ENCODE measurements around the gene REEP3. TPM values are rescaled to one million over a fixed set of nuclear protein-coding genes. Genes with fewer than 3 reads are reported as not detected.
A peak's percentile ranks its signal among the peaks of the same experiment; 100 is the strongest.

REEP3 gene
- total and polyA plus RNA-seq, 8 donors, result 7.3 to 90.4 (median 30.3) TPM

- peak overlapping the region; percentile 61 to 67 (median 64) for H3K4me3 ChIP-seq
- no peaks in the 10 kb centered on the region for H3K27me3 ChIP-seq
- WGBS, 5 donors, result 0 to 1% (median 0%) methylated on average over 24 of the region's 24 CpGs
- H3K4me1 ChIP-seq, result peaks cover 21 to 37% (median 27%) of the 10 kb centered on the region in 4 donors
- H3K27ac ChIP-seq, result peak overlapping the region; percentile 89 to 100 (median 99)
- TF ChIP-seq POLR2AphosphoS5 (IDR thresholded peaks at IDR 0.05), result peak; percentile 65 to 88 (median 87)
- TF ChIP-seq CTCF (IDR thresholded peaks at IDR 0.05), result peak in 5 of 7 experiments; percentile 58 to 72 (median 71)
- TF ChIP-seq POLR2A (IDR thresholded peaks at IDR 0.05), result no peak
- peak; percentile 64 for TF ChIP-seq EP300 (IDR thresholded peaks at IDR 0.05)
- no peaks in the 10 kb centered on the region for H3K9me3 ChIP-seq
- no peaks in the 10 kb centered on the region for H3K36me3 ChIP-seq
- DNase-seq, result peak; percentile 94 to 98
- intact Hi-C loops (cut with DNase I; ENCODE audit: low total_unique reads), result no loop called here
Measured at GRCh38 chr10:63629363-63630084, 108.3 kb downstream of the REEP3 start.

GRCh38 chr10:63630085-63630930, 109.1 kb downstream of the REEP3 start:
- Histone ChIP-seq H3K4me1 (peaks cover 21 to 37% (median 27%) of the 10 kb centered on the region in 4 donors), H3K36me3 (no peaks in the 10 kb centered on the region), H3K4me3 (peak overlapping the region; percentile 61 to 67 (median 64)), H3K27me3 (no peaks in the 10 kb centered on the region), H3K9me3 (no peaks in the 10 kb centered on the region), H3K27ac (peak overlapping the region; percentile 89 to 100 (median 99))
- TF ChIP-seq POLR2AphosphoS5 (IDR thresholded peaks at IDR 0.05) (peak; percentile 32 to 81 (median 77)), CTCF (IDR thresholded peaks at IDR 0.05) (peak in 1 of 7 experiments; percentile 10), POLR2A (IDR thresholded peaks at IDR 0.05) (peak in 1 of 4 donors; percentile 23), EP300 (IDR thresholded peaks at IDR 0.05) (peak; percentile 65)
- DNase-seq, result peak; percentile 91 to 96
- WGBS, 5 donors, result 0 to 1% (median 0%) methylated on average over 23 to 68 of the region's 70 CpGs
- intact Hi-C loops (cut with DNase I; ENCODE audit: low total_unique reads), result no loop called here

- no peaks in the 10 kb centered on the region for H3K9me3 ChIP-seq
- WGBS, 5 donors, result 23 to 25% (median 24%) methylated on average over 19 of the region's 19 CpGs
- intact Hi-C loops (cut with DNase I; ENCODE audit: low total_unique reads), result no loop called here
- no peaks in the 10 kb centered on the region for H3K36me3 ChIP-seq
- no peaks in the 10 kb centered on the region for H3K27me3 ChIP-seq
- TF ChIP-seq POLR2AphosphoS5 (IDR thresholded peaks at IDR 0.05) (peak in 2 of 3 donors; percentile 48 to 64), POLR2A (IDR thresholded peaks at IDR 0.05) (no peak)
- H3K4me3 ChIP-seq, result peak overlapping the region; percentile 61 to 67 (median 64)
- peaks cover 21 to 37% (median 27%) of the 10 kb centered on the region in 4 donors for H3K4me1 ChIP-seq
- H3K27ac ChIP-seq, result peak overlapping the region; percentile 89 to 100 (median 99)
- DNase-seq, result peak in 1 of 2 donors; percentile 96
Measured at GRCh38 chr10:63630931-63631680, 109.9 kb downstream of the REEP3 start.

- H3K27ac ChIP-seq, result peak overlapping the region in 3 of 5 donors; percentile 99 to 100 (median 100)
- no peaks in the 10 kb centered on the region for H3K9me3 ChIP-seq
- H3K4me3 ChIP-seq, result no peak overlapping the region
- intact Hi-C loops (cut with DNase I; ENCODE audit: low total_unique reads), result no loop called here
- WGBS, 5 donors, result 54 to 61% (median 60%) methylated on average over 3 of the region's 3 CpGs
- peaks cover 21 to 37% (median 27%) of the 10 kb centered on the region in 4 donors for H3K4me1 ChIP-seq
- H3K27me3 ChIP-seq, result no peaks in the 10 kb centered on the region
- TF ChIP-seq POLR2AphosphoS5 (IDR thresholded peaks at IDR 0.05), result no peak
- no peak for TF ChIP-seq POLR2A (IDR thresholded peaks at IDR 0.05)
- TF ChIP-seq EP300 (IDR thresholded peaks at IDR 0.05), result no peak
- TF ChIP-seq CTCF (IDR thresholded peaks at IDR 0.05), result no peak
- no peaks in the 10 kb centered on the region for H3K36me3 ChIP-seq
- no peak for DNase-seq
Measured at GRCh38 chr10:63631991-63632390, 110.8 kb downstream of the REEP3 start.
